C4-2B (cell line): ENCODE data around the gene SEZ6L.

Experiments used
- ZFX ChIP-seq: fragments of 450-650 bp; IDR thresholded peaks from 2 replicates; pipeline ENCODE4 v1.6.1; 2017
- TF ChIP-seq, protein P1 (sequence below): fragments of 450-650 bp; conservative IDR thresholded peaks from 2 replicates; pipeline ENCODE4 v1.5.1; 2017; ENCODE audit warnings: mild to moderate bottlenecking

DNA sequence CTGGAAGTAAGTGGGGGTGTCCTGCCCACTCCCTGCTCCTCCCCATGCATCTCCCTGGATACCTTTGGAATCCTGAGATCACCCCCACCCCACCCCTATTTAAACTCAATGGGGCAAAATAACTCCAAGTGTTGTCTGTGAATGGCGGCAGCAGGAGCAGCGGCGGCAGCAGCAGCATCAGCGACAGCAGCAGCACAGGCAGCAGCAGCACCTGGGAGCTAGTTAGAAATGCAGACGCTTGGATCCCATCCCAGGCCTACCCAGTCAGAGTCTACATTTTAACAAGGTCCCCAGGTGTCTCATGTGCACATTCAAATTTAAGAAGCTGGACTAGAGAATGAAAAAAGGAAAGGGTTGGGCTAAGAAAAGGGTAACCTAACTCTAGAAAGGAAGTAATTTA, 82.6 kb downstream of the SEZ6L start:
- TF ChIP-seq, protein P1, sequence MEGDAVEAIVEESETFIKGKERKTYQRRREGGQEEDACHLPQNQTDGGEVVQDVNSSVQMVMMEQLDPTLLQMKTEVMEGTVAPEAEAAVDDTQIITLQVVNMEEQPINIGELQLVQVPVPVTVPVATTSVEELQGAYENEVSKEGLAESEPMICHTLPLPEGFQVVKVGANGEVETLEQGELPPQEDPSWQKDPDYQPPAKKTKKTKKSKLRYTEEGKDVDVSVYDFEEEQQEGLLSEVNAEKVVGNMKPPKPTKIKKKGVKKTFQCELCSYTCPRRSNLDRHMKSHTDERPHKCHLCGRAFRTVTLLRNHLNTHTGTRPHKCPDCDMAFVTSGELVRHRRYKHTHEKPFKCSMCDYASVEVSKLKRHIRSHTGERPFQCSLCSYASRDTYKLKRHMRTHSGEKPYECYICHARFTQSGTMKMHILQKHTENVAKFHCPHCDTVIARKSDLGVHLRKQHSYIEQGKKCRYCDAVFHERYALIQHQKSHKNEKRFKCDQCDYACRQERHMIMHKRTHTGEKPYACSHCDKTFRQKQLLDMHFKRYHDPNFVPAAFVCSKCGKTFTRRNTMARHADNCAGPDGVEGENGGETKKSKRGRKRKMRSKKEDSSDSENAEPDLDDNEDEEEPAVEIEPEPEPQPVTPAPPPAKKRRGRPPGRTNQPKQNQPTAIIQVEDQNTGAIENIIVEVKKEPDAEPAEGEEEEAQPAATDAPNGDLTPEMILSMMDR = no peak
- TF ChIP-seq ZFX = no peak
